ENCODE results near the gene EMILIN2. TPM values are rescaled to one million over a fixed set of nuclear protein-coding genes. Genes with fewer than 3 reads are reported as not detected.

Gene EMILIN2
- total RNA-seq, 1 donor from 2014 or later, result 51.5 TPM

- DNase-seq (no peak), ATAC-seq (peak in 1 of 2 donors; percentile 10)
- H3K36me3 ChIP-seq, result no peaks in the 10 kb centered on the region
- no peaks in the 10 kb centered on the region for H3K9me3 ChIP-seq
- TF ChIP-seq CTCF (IDR thresholded peaks at IDR 0.05), result no peak
- peaks cover 9% of the 10 kb centered on the region for H3K4me1 ChIP-seq
- peak overlapping the region; percentile 41 for H3K27ac ChIP-seq
- H3K4me3 ChIP-seq, result no peak overlapping the region
- H3K27me3 ChIP-seq (ENCODE audit: low read depth), result no peaks in the 10 kb centered on the region
- intact Hi-C loops (cut with DNase I), result no loop called here
Measured at GRCh38 chr18:2881840-2882195, 35.0 kb downstream of the EMILIN2 start.

GRCh38 chr18:2882201-2882600 is 35.4 kb downstream of the EMILIN2 start:
- Histone ChIP-seq H3K27ac (peak overlapping the region; percentile 41), H3K4me1 (peaks cover 9% of the 10 kb centered on the region), H3K4me3 (no peak overlapping the region), H3K36me3 (no peaks in the 10 kb centered on the region), H3K27me3 (ENCODE audit: low read depth) (no peaks in the 10 kb centered on the region), H3K9me3 (no peaks in the 10 kb centered on the region)
- ATAC-seq (no peak), DNase-seq (no peak)
- no peak for TF ChIP-seq CTCF (IDR thresholded peaks at IDR 0.05)
- intact Hi-C loops (cut with DNase I), result no loop called here

DNA sequence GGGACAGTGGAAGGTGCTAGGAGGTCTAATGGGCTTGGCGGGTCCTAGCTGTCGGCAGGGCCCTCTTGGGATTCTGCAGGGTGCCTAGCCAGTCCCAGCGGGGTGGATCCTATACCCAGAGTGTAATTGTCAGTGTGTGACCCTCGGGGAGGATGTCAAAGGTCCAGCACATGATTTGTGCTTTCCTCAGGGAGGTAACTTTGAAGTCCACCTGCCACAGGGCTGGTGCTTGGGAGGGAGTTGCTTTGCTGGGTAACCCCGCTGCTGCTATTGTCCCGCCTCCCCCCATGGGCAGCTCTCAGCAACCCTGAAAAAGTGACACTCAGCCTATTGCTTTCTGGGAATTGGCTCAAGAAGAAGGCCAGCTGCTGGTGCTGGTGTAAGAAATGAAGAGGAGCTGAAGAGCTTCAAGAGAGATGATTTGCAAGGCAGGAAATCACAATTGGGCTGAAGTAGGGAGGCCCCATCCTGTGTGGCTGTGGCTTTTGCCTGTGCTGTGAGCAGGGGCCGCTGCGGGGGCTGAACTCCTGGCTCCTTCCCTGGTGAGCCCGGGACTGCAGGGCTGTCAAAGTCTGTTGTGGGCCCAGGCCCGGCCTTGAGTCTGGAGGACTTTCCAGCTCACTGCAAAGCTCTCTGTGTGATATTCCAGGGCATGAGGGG is 36.4 kb downstream of the EMILIN2 start:
- peaks cover 9% of the 10 kb centered on the region for H3K4me1 ChIP-seq
- intact Hi-C loops (cut with DNase I), result no loop called here
- no peaks in the 10 kb centered on the region for H3K9me3 ChIP-seq
- H3K4me3 ChIP-seq, result no peak overlapping the region
- DNase-seq (no peak), ATAC-seq (peak; percentile 37 to 41)
- H3K36me3 ChIP-seq, result no peaks in the 10 kb centered on the region
- TF ChIP-seq CTCF (IDR thresholded peaks at IDR 0.05), result no peak
- H3K27me3 ChIP-seq (ENCODE audit: low read depth), result no peaks in the 10 kb centered on the region
- no peak overlapping the region for H3K27ac ChIP-seq

GRCh38 chr18:2884706-2885285 is 38.0 kb downstream of the EMILIN2 start:
- DNase-seq, result no peak
- ATAC-seq, result no peak

GRCh38 chr18:2887470-2887869 is 40.7 kb downstream of the EMILIN2 start:
- intact Hi-C loops (cut with DNase I), result no loop called here
- H3K36me3 ChIP-seq, result peaks cover 3% of the 10 kb centered on the region
- H3K4me3 ChIP-seq, result no peak overlapping the region
- ATAC-seq (no peak), DNase-seq (no peak)
- H3K4me1 ChIP-seq, result peaks cover 9% of the 10 kb centered on the region
- no peak overlapping the region for H3K27ac ChIP-seq
- H3K27me3 ChIP-seq (ENCODE audit: low read depth), result no peaks in the 10 kb centered on the region
- no peaks in the 10 kb centered on the region for H3K9me3 ChIP-seq
- TF ChIP-seq CTCF (IDR thresholded peaks at IDR 0.05), result no peak

More at GRCh38 chr18:2884706-2885285, 38.0 kb downstream of the EMILIN2 start:
- Histone ChIP-seq H3K9me3 (no peaks in the 10 kb centered on the region), H3K4me3 (no peak overlapping the region), H3K36me3 (no peaks in the 10 kb centered on the region), H3K27me3 (ENCODE audit: low read depth) (no peaks in the 10 kb centered on the region), H3K27ac (no peak overlapping the region), H3K4me1 (peaks cover 9% of the 10 kb centered on the region)
- intact Hi-C loops (cut with DNase I), result no loop called here
- TF ChIP-seq CTCF (IDR thresholded peaks at IDR 0.05), result no peak
